Keratinocyte (primary cell): ENCODE data around the gene POLD4.

ENCODE experiments used
- CTCF ChIP-seq, 3 experiments: IDR thresholded peaks in 1 of 3; conservative IDR thresholded peaks in 1 of 3; optimal IDR thresholded peaks in 1 of 3; 2 replicates in 2 of 3; 3 replicates in 1 of 3; pipeline versions ENCODE3 to v1.5.1; 2011; ENCODE audit warnings: low read length in 3 of 3, mild to moderate bottlenecking in 3 of 3, moderate library complexity in 2 of 3, control low read depth in 1 of 3, inconsistent platforms in 1 of 3; ENCODE audit not compliant: insufficient read depth in 2 of 3; ENCODE audit errors: extremely low read depth in 1 of 3
- EZH2 ChIP-seq: IDR thresholded peaks from one replicate; pipeline ENCODE4 v1.6.1; 2012; ENCODE audit warnings: inconsistent platforms, mild to moderate bottlenecking, low read length, moderate library complexity

GRCh38 chr11:67371911-67372320, 18.6 kb upstream of the POLD4 start:
- TF ChIP-seq CTCF (optimal IDR thresholded peaks at IDR 0.05 in 1 of 3, IDR thresholded peaks at IDR 0.05 in 1 of 3, conservative IDR thresholded peaks at IDR 0.05 in 1 of 3; ENCODE audit: extremely low read depth in 1 of 3, insufficient read depth in 2 of 3, low read length in 3 of 3) (no peak), EZH2 (no peak)
